HG02852 (cell line): ENCODE data around the gene DENND1C.
"Not testable (repeated sequence)": the region's sequence is repeated elsewhere in the genome, so short reads cannot be mapped to it uniquely, and the experiment has no call there.

Experiments used
- ATAC-seq: cut with Tn5 transposase; IDR thresholded peaks from one replicate; pipeline ENCODE4 v1.9.1; 2021; ENCODE audit warnings: mild to moderate bottlenecking, moderate library complexity; ENCODE audit not compliant: unreplicated experiment

Gene DENND1C

DNA sequence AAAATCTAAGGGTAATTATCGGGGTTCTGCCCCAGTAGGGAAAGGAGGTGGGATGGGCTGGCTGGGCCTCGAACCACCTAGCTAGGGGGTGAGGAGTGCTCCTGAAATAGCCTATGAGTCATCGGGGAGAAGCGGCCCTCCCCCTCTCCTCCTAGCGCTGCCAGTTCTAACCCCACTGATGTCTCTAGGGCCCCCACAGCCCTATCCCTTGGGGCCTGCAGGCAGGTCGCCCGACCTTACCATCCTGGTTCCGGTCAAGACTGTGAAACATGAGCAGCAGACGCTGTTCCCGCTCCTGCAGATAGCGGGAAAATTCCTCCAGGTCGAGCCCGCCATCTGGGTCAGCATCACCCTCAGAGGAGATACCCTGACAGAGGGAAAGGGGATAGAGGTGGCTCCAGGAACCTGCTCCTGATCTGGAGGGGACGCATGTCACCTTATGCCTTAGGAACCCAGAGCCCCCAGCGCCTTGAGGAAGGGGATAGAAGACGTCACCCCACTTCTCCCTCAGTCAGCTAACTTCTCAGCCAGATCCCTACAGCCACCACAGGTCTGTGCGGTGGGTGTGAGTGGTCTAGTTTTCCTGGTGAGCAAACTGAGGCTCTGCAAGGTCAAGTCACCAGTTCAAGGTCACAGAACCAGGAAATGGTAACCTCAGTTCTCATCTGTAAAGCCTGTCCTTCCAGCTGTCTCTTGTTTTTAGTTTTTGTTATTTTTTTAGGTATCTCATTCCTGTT is 23.5 kb downstream of the DENND1C start:
- no peak for ATAC-seq

DNA sequence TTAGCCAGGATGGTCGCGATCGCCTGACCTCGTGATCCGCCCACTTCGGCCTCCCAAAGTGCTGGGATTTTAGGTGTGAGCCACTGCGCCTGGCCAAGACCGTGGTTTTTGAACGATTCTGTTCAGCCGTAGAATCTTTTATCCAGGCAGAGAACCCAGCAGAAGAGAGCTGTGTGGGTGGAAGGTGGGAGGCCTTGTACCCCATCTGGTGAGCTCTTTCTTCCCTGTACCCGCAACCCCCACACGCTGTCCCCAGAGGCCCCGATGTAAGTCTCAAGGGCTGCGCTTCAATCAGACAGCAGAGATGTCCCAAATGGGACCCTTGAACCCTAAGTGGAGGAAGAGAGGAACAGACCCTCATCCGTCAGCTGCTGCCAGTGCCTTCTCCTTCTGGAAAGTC is 25.7 kb downstream of the DENND1C start:
- ATAC-seq = no peak

DNA sequence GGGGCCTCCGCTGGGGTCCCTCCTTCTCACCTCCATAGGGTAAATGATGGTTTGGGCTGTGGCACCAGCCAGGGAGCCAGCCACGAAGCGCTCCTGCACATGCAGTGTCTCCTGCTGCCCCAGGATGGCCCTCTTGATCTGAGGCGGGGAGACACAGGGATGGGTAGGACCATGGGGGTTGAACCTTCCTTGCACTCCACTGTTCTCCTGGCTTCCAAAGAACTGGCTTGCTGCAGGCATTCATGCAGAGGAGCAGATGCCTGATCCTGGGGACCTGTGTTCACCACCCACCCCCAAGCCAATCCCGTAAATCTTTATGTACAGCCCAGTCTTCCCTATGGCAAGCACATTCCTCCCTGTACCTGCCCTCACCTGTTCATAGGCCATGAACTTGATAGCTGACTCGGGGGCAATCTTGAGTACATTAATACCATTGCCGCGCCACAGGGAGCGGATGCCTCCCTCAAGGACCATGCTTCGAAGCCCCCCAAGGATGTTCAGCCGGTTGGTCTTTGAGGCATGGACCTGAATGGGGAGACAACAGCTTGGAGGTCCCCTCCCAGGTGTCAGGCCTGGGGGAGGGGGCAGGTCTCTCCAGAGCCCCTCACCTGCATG is 27.5 kb downstream of the DENND1C start:
- ATAC-seq = no peak

DNA sequence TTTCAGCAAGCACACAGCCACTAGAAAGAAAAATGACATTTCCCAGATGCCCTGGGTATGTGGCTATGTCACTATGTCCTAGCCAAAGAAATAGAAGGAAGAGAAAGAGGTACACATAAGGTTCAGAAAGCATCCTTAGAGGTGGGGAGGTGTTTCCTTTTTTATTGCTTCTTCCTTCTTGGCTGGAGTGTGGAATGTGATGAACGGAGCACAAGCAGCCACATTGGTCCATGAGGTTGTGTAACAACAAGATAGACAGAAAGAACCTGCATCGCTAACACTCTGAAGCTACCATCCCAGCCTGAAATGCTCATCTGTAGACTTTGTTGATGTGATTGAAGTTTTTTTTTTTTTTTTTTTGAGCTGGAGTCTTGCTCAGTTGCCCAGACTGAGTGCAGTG is 28.7 kb downstream of the DENND1C start:
- no peak for ATAC-seq

DNA sequence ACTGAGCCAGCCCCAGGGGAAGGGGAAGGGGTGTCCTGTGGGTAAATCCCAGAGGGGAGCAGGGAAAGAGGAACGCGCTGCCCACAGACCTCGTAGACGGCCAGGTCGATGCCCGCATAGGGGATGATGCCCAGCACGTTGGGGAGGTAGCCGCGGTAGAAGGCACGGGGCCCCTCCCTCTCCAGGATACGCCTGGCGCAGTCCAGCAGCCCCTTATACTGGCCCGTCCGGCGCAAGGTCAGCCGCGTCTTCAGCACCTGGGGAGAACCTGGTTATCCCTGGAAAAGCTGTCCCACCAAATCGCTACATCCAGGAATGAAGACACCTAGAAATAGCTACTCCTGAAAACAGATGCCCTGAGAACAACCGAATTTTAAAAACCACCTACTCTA is 29.4 kb downstream of the DENND1C start:
- no peak for ATAC-seq

DNA sequence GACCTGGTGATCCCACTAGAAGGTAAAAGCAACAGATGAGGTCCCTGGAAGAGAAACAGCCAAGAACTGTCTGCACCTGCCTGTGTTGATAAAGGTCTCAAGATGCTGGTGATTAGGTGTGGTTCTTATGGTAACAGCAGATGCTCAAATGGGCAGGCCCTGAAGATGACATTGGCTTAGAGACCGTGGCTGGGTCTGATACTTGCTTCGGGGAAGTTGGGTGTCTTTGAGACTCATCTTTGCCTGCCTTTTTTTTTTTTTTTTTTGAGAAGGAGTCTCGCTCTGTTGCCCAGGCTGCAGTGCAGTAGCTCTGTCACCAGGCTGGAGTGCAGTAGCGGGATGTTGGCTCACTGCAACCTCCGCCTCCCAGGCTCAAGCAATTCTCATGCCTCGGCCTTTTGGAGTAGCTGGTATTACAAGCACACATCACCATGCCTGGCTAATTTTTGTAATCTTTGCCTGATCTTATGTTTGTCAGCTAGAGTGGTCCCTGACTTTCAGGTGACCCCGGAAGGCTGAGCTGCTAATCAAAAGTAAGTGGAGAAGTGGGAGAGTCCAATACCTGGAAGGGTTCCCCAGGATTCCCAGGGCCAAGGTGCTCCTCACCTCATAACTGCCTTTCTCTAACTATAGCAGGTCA is 29.9 kb downstream of the DENND1C start:
- no peak for ATAC-seq

DNA sequence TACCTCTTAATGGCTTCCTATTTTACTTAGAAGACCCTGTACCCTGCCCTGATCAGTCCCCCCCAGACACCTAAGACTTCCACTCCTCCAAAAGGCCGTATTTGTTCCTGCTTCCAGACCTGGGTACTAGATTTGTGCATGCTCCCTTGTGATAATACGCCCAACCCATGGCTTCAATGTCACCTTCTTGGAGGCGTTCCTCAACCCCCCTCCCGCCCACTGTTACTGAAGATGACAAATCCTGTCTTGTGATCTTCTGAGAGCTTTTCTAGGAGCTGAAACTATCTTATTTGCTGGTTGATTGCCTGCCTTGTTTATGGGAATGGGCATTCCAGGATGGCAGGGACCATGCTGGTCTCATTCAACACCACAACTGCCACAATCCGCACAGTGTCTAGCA is 31.4 kb downstream of the DENND1C start:
- no peak for ATAC-seq

DNA sequence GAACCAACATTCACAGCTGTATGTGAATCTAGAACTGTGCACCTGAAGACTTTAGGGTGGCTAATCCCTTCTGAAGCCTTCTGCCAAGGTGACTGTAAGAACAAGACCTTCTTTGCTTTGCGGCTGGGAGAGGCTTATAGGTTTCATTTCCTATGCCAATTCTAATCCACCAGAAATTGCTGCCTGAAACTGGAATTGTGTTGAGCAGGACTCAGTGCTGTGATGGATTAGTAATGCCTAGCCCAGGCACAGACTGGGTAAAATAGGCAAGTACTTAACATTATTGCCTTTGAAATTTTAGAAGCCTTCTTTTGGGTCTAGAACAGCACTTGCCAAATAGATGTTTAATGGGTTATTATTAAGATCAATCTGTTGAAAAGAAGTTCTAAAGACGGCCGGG is 33.5 kb downstream of the DENND1C start:
- no peak for ATAC-seq

DNA sequence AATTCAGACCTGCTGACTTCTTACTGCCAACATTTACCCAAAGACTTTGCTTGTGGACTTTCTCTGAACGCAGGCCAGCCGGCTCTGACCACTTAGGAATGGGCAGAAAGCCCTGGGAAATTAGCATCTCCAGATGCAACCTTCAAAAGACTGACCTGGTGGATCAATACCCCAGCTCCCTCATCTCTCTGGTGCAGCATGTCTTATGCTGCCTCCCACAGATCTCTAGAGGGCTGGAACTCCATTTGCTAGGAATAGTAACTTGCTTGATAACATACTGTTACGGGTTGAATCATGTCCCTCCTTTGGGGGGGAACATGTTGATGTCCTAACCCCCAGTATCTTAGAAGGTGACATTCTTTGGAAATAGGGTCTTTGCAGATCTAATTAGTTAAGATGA is 35.1 kb downstream of the DENND1C start:
- ATAC-seq = no peak

DNA sequence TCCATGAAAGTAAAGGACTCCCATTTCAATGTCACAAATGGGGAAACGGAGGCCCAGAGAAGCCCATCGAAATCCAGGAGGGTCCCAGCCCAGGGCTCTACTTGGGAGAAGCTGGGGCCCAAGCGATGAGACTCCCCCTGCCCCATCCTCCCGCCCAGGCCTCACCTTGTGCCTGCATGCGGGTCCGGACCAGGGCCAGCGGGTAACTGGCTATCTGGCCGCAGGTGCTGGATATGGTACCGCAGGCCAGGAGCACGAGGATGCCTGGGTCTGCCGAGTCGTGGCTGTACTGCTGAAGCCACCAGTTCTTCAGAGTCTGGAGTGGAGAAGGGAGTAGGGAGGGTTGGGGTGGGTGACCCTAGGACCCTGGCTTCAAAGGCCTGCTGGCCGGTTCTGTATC is 37.6 kb downstream of the DENND1C start:
- ATAC-seq = no peak

DNA sequence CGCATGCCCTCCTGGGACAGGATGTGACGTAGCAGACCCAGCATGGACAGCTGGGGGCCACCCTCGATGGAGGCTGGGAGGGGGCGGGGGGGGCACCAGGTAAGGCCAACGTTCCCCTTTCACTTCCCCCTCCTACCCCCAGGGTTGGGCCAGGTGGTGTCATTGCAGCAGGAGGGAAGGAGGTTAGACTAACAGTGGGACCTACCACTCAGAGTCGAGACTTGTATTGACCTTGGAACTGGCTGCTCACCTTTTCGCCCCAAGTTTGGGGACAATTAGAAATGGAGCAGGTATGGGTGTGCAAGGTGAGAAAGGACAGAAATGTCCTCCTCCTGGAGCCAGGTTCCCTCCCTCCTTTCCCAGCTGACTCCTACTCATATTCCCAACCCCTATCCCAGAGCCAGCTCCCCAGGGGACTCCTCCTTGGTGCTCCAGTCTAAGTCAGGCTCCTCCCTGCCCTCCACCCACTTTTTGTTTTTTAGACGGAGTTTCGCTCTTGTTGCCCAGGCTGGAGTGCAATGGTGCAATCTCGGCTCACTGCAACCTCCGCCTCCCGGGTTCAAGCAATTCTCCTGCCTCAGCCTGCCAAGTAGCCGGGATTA is 39.4 kb downstream of the DENND1C start:
- ATAC-seq = no peak

DNA sequence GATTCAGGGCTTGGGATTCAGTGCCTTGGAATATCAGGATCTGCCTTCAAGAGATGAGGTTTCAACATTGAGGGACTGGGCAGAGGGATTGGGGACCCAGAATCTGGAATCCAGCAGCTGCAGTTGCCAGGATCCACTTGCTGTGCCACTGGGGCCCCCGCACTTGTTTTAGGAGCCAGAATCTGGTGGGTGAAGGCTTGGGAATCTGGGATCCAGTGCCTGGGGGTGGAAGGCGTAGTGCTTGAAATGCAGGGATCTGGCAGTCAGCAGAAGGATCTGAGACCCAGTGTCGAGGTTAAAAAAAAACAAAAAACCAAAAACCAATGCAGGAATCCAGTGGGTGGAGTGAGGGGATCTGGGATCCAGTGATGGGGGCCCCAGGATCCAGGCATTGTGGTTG is 40.7 kb downstream of the DENND1C start:
- no peak for ATAC-seq

DNA sequence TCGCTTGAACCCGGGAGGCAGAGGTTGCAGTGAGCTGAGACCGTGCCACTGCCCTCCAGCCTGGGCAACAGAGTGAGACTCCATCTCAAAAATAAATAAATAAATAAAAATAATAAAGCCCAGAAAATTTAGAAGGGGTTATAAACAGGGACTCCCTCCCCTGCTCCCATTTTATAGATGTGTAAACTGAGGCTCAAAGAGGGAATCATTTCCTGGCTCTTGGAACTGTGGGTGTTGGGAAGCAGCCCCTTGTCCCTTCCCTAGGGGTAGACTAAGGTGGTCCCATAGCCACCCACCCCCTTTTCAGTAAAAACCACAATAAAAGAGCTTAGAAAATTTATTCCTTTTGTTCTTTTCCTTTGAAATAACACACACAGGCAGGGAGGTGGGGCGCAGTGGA is 41.8 kb downstream of the DENND1C start:
- ATAC-seq = no peak

DNA sequence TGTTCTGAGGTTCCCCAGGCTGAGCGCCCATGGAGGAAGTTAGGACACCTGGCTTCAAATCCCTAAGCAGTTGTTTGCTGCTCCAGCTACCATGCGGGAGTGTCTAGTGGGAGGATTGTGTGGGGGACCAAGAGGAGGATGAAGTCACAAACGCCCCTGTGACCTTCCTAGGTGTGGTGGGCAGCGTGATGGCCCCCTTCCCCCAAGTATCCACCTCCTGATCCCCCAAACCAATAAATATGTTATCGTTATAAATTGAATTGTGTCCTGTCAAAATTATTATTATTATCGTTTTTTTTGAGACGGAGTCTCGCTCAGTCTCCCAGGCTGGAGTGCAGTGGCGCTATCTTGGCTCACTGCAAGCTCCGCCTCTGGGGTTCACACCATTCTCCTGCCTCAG is 47.9 kb downstream of the DENND1C start, which contains the start of gene SLC25A41:
Gene SLC25A41, minus strand, starts transcription at position 101 of the 400 bp plus-strand sequence. Its CDS starts 70 bp downstream, at position 31.
- ATAC-seq = no peak

DNA sequence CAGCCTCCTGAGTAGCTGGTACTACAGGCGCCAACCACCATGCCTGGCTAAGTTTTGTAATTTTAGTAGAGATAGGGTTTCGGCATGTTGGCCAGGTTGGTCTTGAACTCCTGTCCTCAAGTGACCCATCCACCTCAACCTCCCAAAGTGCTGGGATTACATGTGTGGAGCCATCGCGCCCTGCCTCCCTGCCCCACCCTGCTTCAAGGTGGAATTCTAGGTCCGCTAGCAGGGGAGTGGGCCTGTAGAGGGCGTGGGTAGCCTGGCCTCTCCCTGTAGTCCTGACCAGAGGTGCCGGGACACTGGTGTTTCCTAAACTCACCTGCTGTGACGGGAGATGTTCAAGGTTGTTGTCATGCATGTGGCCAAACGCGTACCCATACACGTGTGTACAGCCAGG is 48.4 kb downstream of the DENND1C start:
- ATAC-seq = no peak

DNA sequence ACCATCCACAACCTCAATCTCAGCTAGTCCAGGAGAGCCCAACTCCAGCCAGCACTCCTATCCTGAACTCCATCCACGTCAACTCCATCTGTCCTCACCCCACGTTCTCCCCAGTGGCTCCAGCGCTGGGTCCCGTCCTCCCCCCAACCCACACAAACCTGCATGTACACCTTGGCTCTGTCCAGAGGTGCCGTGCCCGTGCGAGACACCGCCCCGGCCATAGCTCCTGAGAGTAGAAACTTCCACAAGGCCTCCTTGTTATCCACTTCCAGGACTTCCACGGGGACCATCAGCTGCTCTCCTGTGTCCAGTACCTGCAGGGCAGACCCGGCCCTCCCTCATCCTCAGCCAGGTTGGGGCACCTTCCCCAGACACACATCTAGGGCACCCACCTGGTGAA is 49.7 kb downstream of the DENND1C start:
- no peak for ATAC-seq

DNA sequence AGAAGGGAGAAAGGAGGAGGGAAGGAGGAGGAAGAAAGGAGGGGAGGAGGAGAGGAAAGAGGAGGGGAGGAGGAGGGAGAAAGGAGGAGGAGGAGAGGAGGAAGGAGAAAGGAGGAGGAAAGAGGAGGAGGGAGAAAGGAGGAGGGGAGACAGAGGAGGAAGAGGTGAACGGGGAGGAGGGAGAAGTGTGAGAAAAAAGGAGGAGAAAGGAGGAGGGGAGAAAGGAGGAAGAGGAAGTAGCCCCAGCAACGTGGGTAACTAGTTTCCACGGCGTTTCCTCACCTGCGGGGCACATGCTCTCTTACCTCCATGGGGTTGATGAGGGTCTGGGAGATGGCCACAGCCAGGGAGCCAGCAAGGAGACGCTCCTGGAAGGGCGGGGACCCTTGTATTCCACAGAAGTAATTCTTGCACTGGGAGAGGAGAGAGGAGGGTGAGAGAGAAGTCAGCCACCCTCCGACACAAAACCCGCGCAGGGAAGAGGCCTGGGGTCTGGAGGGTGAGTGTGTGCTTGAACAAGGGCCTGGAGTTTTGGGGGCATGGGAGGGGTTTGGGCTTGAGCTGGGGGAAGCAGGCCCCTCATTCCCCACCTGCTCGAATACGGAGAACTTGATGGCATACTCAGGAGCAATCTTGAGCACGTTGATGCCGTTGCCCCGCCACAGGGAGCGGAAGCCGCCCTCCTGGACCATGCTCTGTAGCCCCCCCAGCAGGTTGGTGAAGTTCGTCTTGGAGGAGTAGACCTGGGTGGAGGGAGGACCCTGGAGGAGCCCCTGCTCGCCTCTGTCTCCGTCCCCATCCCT is 52.0 kb downstream of the DENND1C start:
- no peak for ATAC-seq

DNA sequence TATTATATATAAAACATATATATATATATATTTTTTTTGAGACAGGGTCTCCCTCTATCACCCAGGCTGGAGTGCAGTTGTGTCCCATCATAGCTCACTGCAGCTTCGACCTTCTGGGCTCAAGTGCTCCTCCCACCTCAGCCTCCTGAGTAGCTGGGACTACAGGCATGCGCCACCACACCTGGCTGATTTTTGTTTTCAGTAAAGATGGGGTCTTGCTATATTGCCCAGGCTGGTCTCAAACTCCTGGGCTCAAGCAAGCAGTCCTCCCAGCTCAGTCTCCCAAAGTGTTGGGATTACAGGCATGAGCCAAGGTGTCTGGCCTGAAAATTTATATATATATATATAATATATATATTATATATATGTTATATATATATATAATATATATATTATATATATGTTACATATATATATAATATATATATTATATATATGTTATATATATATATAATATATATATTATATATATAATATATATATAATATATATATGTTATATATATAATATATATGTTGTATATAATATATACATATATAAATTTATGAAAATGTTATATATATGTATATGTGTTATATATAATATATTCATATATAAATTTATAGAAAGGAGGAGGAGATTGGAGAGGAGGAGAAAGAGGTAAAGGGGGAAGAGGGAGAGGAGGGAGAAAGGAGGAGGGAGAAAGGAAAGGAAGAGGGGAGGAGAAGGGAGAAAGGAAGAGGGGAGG is 52.7 kb downstream of the DENND1C start:
- ATAC-seq = not testable (repeated sequence)

DNA sequence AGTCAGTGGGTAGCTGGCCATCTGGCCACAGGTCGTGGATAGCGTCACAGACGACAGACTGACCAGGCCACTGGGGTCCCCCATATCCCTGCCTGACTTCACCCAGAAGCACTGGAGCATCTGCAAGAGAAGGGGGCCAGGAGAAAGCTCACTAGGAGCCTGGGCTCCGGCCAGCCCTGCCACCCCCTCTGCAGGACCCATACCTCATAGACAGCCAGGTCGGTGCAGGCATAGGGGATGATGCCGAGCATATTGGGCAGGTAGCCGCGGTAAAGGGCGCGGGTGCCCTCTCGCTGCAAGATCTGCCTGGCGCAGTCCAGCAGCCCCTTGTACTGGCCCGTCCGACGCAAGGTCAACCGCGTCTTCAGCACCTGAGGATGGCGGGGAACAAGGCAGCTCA is 54.5 kb downstream of the DENND1C start:
- no peak for ATAC-seq
